Cerebellar cortex (tissue), 1 donor: Measurements from ENCODE around the gene AANAT.

ENCODE experiments used
- DNase-seq: peaks from one replicate; pipeline ENCODE4 v3.0.0-alpha.2; 2015; ENCODE audit warnings: low spot score

Gene AANAT

GRCh38 chr17:76490112-76490710, 22.8 kb downstream of the AANAT start:
- DNase-seq: no peak

- DNase-seq: no peak
These were observed 24.1 kb downstream of the AANAT start for GRCh38 chr17:76491271-76492122.

- DNase-seq: no peak
These were observed 25.0 kb downstream of the AANAT start for GRCh38 chr17:76492123-76492988.

- no peak for DNase-seq
These were observed 25.6 kb downstream of the AANAT start for GRCh38 chr17:76492989-76493501.

- DNase-seq: no peak
These were observed 26.2 kb downstream of the AANAT start for GRCh38 chr17:76493505-76494167.

- no peak for DNase-seq
These were observed 28.4 kb downstream of the AANAT start for GRCh38 chr17:76495663-76496400.

- DNase-seq: no peak
These were observed 29.1 kb downstream of the AANAT start for GRCh38 chr17:76496464-76496863.

GRCh38 chr17:76497699-76497978, 30.2 kb downstream of the AANAT start:
- no peak for DNase-seq

GRCh38 chr17:76497979-76498875, 30.8 kb downstream of the AANAT start:
- no peak for DNase-seq

- DNase-seq: no peak
These were observed 31.5 kb downstream of the AANAT start for GRCh38 chr17:76498876-76499251.

- no peak for DNase-seq
These were observed 31.9 kb downstream of the AANAT start for GRCh38 chr17:76499267-76499667.

GRCh38 chr17:76500074-76500746, 32.8 kb downstream of the AANAT start:
- no peak for DNase-seq

GRCh38 chr17:76500747-76501017, 33.3 kb downstream of the AANAT start:
- no peak for DNase-seq

GRCh38 chr17:76501018-76501826, 33.8 kb downstream of the AANAT start, which contains the start of gene RHBDF2:
Gene RHBDF2, minus strand, starts transcription at chr17:76501423. Its CDS starts 19,899 bp downstream, at chr17:76481524.
- DNase-seq: peak; percentile 50

GRCh38 chr17:76501827-76502307, 34.5 kb downstream of the AANAT start:
- DNase-seq: no peak

GRCh38 chr17:76502341-76503211, 35.2 kb downstream of the AANAT start:
- DNase-seq: no peak

- DNase-seq: no peak
These were observed 36.7 kb downstream of the AANAT start for GRCh38 chr17:76504117-76504516.
